HG03457 (cell line): ENCODE measurements around the gene RAB5IF.
"Not testable (repeated sequence)": the region's sequence is repeated elsewhere in the genome, so short reads cannot be mapped to it uniquely, and the experiment has no call there.

Experiments
- ATAC-seq: cut with Tn5 transposase; IDR thresholded peaks from one replicate; pipeline ENCODE4 v1.9.1; 2021; ENCODE audit warnings: moderate number of reproducible peaks; ENCODE audit not compliant: unreplicated experiment

RAB5IF gene

DNA sequence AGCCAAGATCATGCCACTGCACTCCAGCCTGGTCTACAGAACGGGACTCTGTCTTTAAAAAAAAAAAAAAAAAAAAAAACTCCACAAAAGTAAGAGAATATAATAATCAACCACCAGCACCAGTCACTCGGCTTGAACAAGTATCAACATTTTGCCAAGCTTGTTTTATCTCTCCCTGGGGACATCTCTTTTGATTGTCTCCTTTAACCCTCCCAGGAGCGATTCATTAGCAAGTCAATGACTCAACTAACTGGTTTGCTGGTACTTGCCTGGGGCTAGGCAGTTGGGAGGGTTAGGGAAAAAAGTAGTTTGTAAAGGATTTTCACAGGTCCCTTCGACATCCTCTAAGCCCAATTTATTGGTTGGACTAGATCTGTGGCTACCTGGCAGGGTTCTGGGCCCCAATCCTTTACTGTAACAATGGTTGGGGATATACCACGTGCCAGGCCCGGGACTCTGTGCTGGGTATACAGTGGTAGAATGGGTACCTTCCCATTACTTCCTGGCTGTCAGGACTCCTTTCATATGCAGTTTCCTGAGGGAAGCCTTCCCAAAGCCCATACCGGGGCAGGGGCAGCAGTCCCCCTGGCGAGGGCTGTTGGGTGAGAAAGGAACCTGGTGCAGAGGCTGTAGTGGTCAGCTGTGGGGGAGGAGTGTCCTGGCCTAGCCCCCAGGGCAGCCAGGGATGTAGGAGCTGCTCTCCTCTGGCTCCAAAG is 20.0 kb upstream of the RAB5IF start:
- ATAC-seq, result no peak

DNA sequence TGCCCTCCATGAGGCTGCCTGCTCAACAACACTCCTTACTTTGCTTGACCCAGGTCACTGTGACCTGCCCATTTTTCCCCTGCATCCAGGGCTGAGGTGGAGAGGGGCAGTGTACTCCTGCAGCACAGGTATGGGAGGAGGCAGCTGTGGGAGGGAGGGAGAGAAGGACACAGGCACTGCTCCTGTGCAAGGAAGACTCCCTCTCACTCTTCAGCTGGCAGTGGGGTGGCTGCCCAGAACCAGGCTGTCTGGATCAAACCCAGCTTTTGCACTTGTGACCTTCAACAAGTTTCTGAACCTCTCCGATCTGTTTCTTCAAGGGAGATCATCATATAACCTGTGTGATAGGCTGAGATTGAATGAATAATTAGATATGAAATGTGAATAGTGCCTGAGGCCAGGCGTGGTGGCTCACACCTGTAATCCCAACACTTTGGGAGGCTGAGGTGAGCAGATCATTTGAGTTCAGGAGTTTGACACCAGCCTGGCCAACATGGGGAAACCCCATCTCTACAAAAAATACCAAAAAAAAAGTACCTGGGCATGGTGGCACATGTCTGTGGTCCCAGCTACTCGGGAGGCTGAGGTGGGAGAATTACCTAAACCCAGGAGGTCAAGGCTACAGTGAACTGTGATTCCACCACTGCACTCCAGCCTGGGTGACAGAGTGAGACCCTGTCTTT is 18.1 kb upstream of the RAB5IF start:
- ATAC-seq, result no peak

DNA sequence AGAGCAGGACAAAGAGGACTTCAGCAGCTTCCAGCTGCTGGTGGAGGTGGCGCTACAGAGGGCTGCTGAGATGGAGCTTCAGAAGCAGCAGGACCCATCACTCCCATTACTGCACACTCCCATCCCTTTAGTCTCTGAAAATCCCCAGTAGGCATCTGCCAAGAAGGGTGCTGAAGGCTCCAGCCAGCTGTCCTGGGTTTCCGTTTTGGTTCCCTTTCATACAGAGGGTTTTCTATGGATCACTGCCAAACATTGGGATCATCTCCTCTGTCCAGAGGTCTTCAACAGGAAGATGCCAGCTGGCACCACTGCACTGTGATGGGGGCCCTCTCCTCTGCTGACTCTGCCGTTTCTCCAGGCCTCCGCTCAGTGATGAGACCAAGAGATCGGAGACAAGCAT is 14.3 kb upstream of the RAB5IF start:
- ATAC-seq, result no peak

DNA sequence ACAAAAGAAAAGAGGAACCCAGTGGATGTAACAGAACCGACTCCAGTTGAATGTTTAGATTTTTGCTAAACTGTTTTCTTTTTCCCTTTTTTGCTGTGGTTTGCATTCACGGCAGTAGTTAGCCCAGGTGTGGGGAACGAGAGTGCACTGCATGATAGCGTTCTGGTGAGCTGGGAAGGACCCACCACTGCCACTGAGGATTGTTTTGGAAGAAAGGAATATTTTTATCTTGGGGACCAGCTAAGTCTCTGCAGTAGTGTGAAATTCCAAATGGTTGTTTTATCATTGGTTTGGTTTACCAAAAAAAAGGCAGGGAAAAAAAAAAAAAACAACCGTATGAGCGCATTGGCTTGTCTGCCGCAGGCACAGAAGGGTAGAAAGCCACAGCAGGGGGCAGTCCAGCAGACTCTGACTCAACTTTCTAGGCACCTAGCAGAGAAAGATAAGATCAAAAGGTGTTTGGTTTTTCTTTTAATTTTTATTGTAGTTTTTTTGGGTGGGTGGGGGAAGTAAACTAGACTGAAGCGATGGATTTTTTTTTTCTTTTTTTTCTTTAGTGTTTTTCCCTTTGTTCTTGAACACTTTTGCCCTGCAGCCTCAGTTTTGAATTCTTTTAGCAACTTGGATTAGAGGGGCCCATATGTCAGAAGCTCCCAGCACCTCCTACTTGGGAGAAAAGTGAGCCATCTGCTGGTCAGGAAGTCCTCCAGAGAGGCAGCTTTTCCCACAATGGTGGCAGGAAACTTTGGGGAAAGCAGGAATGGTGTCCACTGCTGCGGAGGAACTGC is 13.5 kb upstream of the RAB5IF start:
- no peak for ATAC-seq

DNA sequence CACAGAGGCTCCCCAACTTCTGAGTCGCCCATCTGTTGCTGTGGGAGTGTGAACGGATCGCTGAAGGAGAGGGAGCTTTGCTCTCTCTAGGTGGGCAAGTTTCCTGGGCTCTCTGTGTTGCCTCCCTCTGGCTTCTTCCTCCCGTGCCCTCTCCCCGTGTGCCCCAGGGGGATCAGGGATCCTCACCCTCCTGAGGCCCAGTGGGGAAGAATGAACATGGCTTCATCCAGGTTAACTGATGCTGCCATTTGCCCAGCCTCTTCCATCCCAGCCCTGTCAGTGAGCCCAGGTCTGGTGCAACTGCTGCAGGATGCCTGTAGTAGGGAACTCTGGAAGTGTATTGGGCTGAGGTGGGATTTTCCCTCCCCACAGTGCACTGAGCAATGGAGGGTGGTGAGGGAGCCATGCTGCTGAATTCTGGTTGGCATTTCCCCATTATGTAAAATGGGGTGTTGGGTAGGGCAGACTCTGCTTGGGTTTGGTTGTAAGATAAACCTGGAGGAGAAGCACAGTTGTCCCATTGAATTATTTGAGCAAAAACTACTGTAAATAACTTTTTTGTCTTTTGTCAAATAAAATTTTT is 12.1 kb upstream of the RAB5IF start:
- no peak for ATAC-seq

DNA sequence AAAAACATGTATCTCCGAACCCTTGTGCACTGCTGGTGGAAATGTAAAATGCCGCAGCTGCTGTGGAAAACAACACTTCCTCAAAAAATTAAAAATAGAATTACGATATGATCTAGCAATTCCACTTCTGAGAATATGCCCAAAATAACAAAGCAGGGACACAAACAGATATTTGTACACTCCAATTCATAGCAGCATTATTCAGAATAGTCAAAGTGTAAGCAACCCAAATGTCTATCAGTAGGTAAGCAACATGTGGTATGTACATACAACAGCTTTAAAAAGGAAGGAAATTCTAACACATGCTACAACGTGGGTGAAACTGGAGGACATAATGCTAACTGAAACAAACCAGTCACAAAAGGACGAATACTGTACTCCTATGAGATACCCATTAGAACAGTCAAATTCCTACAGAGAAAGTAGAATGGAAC is 5.7 kb upstream of the RAB5IF start:
- no peak for ATAC-seq

DNA sequence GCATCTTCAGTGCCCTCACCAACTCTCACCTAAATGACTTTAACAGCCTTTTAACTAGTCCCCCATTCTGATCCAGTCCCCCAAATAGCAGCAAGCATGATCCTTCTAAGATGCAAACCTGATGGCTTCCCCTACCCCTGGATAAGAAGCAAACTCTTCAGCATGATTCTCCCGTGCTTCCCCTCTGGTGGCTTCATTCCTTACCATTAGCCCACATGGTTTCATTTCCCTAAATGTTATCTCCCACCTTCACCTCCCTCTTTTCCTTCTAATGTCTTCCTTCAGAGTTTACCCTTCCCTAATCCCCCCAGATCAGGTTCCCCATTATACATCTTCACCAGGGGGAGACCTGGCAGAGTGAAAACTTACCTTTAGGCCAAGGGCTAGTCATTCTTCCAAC is 4.0 kb upstream of the RAB5IF start:
- no peak for ATAC-seq

DNA sequence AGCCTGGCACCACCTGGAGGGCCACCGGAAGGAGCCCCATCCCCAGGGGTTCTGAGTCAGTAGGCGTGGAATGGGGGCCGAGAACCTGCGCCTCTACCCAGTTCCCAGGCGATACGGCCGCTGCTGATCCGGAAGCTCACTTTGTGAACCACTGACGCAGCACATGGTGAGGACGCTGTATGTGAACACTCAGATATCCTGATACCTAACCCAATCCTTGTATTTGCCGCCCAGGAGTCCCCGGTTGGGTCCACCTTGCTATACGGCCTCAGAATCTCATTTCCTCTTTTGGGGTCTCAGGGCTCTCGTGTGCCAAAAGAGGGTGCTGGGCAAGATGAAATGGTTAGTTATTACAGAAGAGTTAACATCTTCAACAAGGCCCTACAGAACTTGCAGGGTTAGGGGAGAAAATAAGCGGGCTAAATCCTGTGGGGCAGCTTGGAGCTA is 604 bp upstream of the RAB5IF start:
- peak; percentile 27 for ATAC-seq

DNA sequence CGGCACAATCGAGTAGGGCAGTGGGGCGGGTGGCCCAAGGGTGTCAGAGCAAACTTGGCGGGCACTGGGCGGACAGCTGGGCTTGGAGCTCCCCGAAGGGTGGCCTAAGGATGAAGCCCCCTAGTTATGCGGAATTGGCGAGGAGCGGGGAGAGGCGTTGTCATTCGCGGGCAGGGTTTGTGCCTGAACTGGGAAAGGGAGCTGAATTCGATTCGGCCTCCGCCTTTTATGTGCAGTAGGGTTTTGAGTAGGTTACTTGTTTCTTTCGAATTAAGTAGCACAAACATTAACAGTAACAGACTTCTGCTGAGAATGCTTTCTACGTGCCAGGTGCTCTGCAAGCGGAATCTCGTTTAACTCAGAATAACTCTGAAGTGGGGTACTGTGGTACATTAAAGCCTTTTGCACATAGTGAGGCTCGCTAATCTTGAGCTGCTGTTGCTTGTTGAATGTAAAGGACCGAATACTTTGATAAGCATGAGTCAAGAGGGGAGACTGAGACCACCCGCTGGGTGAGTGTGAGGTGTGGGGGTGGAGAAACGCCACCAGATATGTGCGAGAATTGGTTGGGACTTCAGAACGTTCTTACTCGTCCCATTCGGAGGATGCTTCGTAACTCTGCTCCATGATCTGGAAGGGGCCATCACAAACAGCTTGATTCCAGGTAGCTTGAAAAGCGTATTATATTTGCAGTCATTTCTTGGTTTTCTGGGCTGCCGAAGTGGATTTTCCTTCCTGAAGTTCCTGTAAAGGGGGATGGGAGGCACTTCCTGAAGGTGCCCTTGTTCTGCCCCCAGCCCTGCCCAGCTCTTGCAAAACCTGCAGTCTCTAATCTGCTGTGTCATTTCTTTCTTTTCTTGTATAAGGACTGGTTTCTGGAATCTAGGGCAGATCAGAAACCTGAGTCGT is 833 bp downstream of the RAB5IF start:
- ATAC-seq, result no peak

DNA sequence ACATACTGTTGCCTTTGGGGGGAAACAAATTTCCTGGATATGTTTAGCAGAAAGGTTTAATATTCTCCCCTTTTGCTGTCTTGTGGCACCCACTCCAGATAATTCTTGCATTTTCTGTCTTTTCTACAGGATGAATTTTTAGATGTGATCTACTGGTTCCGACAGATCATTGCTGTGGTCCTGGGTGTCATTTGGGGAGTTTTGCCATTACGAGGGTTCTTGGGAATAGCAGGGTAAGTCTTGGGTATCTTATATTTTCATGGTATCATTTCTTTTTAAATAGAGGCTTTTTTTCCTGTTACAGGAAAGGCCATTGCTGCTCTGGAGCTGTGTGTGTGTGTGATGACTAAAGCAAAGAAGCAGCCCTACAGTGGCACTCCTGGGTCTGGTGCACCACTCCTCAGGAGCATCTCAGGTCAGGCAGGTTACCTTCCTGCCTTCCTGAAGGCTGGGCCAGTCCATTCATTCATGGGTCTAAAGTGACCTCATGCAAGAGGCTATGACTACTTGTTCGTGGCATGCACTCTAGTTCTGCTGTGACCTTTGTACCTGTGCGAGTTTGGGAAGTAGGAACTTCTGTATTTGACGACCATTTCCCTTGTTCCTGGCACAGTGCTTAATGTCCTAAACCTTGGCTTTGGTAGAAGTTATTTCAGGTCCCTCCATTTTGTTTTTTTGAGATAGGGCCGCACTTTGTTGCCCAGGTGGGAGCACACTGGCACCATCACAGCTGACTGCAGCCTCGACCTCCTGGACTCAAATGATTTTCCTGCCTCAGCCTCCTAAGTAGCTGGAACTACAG is 2.2 kb downstream of the RAB5IF start:
- ATAC-seq, result no peak

DNA sequence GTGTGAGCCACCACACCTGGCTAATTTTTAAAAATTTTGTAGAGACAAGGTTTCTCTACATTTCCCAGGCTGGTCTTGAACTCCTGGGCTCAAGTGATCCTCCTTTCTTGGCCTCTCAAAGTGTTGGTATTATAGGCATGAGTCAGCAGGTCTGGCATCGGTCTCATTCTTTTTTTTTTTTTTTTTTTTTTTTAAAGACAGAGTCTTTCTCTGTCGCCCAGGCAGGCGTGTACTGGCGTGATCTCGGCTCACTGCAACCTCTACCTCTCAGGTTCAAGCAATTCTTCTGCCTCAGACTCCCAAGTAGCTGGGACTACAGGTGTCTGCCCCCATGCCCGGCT is 2.8 kb downstream of the RAB5IF start:
- ATAC-seq, result not testable (repeated sequence)

DNA sequence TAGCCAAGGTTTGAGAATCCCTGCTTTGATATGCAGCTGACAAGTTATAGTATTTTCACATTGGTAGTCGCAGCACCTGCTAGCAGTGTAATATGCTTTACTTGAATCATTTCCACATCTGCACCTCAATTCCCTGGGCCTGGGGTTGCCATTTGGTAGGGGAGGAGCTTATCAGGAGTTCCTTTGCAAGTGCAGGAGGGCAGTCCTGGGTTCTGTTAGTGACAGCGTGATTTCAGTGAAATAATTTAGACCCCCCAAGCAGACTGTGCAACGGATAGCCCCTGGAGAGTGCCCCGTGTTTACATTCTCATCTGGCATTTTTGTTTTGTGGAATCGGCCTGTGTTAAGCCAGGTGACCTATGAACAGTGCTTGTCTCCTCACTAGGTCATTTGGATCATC is 6.0 kb downstream of the RAB5IF start:
- no peak for ATAC-seq

DNA sequence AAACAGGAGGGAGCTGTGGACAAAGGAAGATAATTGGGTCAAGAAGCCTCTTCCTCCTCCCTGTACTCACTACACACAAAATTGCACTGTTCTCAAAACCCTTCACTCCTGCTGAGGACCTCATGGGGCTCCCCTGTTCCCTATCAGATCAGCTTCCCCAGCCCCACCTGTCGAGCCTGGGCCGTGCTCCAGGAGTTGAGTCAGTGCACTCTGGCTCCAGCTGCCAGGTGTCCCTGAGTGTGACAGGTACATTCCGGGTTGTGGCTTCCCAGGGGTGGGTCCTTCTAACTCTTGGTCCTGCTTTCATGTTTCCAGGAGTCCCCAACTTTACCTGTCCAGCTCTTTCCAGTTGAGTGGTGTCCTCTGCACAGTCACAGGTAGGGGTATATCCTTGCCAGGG is 8.4 kb downstream of the RAB5IF start:
- no peak for ATAC-seq

DNA sequence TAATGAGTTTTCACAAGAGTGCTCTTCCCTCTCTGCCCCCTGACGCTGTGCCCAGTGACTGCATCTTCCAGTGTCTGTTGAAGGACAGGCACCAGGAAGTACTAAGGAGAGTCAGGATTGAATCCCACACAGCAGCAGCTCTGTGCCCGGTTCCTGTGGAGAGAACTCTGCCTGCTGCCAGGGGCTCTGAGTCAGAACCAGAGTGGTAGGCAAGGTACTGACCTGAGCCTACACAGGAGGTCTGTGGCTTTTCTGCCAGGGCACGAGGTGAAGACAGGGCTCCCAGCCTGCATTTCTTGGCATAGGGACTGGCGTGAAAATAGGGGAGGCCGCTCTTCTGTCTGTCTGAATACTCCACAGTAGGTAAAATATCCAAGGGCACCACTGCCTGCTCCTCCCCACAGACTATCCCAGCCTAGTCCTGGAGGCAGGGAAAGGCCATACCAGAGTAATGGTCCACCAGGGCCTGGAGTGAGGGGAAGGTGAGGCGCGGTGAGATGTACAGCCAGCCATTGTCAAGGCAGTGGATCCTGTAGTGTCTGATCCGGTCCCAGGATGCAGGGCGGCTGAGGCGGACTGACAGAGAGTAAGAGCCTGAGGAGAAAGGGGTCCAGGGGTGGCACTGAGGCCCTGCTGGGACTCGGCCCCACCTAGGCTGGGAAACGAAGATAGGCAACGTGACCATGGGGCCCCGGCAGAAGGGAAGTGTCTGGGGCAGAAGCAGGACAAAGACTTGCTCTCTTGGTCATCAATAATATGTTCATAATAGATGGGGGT is 9.4 kb downstream of the RAB5IF start:
- ATAC-seq, result no peak

DNA sequence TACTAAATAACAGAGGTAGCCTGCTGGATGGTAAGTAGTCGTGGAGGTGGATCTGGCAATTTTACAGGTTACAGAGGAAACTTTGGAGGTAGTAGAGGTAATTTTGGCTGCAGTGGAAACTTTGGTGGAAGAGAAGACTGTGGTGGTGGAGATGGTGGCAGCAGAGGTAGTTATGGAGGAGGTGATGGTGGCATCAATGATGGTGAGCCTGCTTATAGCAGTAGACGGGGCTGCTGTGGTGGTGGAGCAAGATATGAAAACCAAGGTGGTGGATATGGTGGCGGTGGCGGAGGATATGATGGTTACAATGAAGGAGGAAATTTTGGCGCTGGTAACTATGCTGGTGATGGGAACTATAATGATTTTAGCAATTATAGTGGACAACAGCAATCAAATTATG is 15.3 kb downstream of the RAB5IF start:
- ATAC-seq, result no peak

DNA sequence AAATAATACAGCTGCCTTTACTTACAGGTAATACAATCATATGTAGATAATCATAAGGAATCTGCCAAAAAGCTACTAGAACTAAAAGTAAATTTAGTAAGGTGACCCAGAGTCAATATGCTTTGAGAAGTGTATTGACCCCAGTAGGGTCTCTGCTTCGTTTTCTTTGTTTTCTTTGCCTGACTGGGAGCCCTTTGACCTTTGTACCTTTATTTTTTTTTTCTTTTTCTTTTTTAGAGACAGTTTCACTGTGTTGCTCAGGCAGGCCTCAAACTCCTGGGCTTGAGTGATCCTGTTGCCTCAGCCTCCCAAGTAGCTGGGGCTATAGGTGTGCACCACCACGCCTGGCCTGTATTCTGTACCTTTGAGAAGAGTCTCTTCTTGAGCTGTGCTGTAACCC is 17.9 kb downstream of the RAB5IF start:
- ATAC-seq, result no peak

DNA sequence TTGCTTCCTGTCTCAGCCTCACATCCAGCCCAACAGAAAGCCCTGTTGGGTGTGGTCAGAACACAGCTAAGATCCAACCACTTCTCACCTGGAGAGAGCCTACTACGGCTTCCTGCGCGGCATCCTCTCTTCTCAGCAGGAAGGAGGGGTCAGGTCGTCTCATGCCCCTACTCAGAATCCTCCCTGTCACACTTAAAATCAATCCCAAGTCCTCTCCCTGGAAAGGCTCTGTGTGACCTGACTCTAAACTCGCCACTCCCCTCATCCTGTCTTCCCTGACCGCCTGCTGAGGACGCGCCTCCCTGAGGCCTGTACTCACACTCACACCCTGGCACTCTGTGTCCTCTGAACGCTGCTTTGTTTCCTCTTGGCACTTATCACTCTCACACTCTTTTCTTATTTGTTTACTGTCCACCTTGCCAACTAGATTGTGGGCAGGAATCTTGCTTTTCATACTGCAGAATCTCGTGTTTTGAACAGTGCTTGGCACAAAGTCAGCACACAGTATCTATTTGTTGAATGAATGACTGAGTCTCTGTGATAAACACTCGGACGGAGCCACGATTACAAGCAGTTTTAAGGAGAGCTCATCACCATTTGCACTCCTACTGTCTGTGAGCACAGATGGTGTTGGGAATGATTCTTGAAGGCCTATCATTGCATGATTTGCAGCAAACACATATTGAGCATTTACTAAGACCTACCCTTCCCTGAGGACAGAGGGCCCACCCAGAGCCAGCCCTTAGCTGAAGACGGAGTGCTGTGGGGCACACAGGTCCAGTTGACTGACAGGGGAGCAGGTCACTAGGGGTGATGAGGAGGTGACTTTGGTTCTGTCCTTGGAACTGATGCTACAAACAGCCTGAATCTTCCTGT is 18.7 kb downstream of the RAB5IF start:
- ATAC-seq, result no peak

DNA sequence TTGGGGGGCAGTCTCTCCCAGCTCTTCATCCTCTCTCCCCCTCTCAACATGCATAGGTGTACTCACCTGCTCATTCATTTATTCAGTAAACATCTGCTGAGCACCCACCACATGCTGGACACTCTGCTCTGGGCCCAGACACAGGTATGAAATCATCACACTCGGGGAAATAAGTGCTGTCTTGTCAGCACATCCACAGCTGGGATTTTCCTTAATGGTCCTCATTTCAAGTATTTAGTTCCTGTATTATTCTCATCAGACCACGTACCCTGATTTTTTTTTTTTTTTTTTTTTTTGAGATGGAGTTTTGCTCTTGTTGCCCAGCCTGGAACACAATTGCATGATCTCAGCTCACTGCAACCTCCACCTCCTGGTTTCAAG is 19.4 kb downstream of the RAB5IF start:
- ATAC-seq, result no peak
